Retina (tissue), 1 donor: ENCODE data around the gene MRPS14.

Experiments
- DNase-seq: peaks from one replicate; pipeline ENCODE4 v3.0.0-alpha.2; 2016

MRPS14 gene

GRCh38 chr1:175019524-175019923 lies 3.7 kb downstream of the MRPS14 start:
- DNase-seq: no peak

- DNase-seq: no peak
These were observed 8.0 kb downstream of the MRPS14 start for GRCh38 chr1:175015243-175015642.

GRCh38 chr1:175013445-175013844 lies 9.8 kb downstream of the MRPS14 start:
- DNase-seq: no peak

DNA sequence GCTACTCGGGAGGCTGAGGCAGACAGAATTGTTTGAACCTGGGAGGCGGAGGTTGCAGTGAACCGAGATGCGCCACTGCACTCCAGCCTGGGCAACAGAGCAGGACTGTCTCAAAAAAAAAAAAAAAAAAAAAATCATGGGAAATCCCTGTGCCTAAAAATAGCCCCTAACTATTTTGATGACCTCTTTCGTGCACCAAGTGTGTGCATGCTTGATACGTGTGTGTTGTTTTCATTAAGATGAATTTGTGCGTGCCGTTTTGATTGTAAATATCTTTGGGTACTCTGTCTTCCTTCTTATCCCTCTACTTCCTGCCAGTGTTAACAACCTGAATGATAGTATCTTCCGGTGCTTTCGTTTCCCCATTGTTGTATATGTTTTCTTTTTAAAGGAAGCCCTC lies 13.7 kb downstream of the MRPS14 start:
- no peak for DNase-seq

DNA sequence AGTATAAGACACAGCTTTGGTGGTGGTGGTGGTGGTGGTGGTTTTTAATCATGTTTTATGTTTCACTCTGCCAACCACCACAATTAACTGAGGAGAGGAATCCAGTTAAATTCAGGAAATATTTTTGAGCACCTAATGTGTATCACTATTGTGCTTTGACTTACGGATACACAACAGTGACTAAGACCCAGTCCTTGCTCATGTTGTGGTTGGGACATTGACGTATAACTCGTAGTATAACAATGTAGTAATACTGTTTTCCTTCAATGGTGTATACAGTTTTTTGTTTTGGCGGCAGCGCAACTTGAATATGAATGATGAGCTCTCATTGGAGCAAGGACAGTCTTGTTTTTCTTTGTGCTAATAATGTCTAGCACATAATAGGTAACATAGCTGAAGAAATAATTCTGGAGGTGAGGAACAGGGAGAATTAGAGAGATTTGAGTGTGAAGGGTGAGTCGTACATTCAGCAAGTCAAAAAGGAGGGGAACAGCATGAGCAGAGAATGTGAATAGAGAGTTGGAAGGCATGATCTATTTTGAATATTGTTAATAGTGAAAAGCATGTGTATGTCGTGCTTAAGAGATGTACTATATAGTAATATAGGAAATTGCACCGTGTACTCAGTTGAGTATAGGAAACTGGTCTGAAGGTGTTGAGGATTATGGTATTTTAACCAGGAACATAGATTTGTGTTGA lies 18.0 kb downstream of the MRPS14 start:
- no peak for DNase-seq

DNA sequence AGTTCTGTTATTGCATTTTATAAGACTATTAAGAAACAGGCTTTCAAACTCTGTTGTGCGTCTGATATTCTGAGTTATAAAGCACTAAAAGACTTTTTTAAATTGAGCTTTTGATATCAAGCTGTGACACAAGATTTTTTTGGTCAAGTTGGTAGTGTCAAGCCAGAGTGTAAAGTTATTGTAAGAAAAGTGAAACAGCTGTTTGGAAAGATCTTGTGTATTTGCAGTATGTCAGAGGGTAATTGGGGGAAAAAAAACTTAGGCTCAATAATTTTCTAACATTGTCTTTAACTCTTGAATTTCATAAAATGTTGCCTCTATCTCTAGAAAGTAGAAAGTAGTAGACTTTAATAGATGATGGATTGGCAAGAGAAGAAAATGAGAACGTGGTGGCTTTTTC lies 19.7 kb downstream of the MRPS14 start:
- DNase-seq: no peak

- DNase-seq: no peak
These were observed 20.2 kb downstream of the MRPS14 start for GRCh38 chr1:175002910-175003517.

GRCh38 chr1:175000697-175001187 lies 22.5 kb downstream of the MRPS14 start:
- no peak for DNase-seq

GRCh38 chr1:174999936-175000696 lies 23.1 kb downstream of the MRPS14 start, which contains the start of gene CACYBP:
Gene CACYBP, plus strand, starts transcription at chr1:174999947. Its CDS starts 234 bp downstream, at chr1:175000181.
- no peak for DNase-seq

GRCh38 chr1:174999216-174999935 lies 23.8 kb downstream of the MRPS14 start:
- peak; percentile 100 for DNase-seq

GRCh38 chr1:174998569-174999215 lies 24.5 kb downstream of the MRPS14 start:
- DNase-seq: no peak

DNA sequence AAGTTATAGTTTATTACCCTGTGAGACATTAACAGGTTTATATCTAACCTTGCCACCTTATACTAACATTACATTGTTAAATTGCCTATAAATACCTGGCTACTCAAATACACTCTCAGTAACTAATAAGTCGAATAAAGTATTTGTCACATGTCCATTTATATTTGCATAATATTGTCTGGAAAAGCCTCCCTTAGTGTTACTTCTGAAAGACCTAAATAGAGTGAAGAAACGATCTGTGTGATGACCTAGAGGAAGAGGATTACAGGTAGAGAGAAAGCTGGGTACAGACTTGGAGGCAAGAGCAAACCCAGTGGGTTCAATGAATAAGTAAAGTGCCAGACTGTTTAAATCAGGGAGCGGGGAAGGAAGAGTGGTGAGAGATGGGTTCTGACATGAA lies 26.2 kb downstream of the MRPS14 start:
- DNase-seq: no peak

GRCh38 chr1:174996476-174996875 lies 26.7 kb downstream of the MRPS14 start:
- no peak for DNase-seq

GRCh38 chr1:174995916-174996315 lies 27.3 kb downstream of the MRPS14 start:
- DNase-seq: no peak

DNA sequence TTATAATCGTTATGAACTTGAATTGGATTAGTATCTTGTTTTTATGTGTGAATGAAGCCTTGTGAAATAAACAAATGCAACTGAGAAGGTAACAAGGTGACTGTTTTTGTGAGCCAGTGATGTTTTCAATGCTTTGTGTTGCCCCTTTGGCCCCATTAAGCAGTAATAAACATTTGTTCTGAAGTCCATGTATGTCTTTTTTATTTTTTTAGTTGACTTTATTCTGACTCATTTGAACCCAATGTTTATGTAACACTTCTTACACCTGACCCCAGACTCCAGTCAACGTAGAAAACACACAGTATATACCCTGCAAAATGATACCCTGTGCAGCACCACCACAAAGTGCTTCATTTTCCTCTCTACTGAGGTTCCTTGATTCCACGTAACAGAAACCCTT lies 28.1 kb downstream of the MRPS14 start:
- DNase-seq: no peak

- DNase-seq: no peak
These were observed 31.8 kb downstream of the MRPS14 start for GRCh38 chr1:174991473-174991872.

- no peak for DNase-seq
These were observed 32.7 kb downstream of the MRPS14 start for GRCh38 chr1:174990382-174990999.

DNA sequence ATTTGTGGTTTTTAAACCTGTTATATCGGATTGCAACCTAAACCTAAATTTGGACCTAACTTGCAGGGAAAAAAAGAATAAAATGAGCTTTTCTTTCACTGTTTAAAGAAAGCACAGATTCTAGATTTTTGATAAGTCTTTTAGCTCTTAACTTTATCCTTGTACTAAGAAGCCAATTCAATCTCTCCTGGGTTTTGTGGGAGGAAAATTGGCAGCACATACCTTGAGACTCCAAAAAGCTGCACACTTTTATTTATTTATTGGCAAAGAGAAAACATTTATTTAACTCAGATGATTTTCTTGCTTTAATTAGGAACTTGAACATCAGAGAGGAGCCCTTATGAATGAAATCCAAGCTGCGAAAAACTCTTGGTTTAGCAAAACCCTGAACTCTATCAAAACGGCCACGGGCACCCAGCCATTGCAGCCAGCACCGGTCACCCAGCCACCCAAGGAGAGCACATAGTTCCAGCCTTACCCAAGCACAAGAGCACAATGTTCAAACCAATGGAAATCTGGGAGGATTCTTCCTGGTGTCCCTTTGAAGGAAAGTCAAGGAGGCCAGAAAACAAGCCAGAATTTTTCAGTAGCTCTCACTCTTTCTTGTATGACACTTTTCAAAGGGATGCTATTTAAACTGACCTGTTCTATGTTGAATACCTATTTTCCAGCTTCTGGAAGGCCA lies 33.5 kb downstream of the MRPS14 start:
- DNase-seq: no peak

GRCh38 chr1:174988986-174989385 lies 34.2 kb downstream of the MRPS14 start:
- no peak for DNase-seq

DNA sequence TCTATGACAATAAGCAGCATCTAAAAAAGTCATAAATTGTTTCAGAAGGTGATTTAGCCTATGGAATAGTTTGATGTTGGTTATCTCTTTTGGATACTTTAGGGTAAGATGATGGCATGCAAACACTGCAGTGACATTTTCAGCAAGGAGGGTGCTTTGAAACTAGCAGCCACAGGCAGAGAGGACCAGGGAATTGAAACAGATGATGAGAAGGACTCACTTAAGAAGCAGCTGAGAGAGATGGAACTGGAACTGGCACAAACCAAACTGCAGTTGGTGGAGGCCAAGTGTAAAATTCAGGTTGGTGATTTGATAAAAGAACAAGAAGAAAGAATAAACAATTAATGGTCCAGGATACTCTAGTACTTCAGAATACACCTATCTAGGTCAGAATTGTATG lies 34.7 kb downstream of the MRPS14 start:
- no peak for DNase-seq

- DNase-seq: no peak
These were observed 38.3 kb downstream of the MRPS14 start for GRCh38 chr1:174984952-174985351.
